ENCODE results near the gene NPL. TPM values are rescaled to one million over a fixed set of nuclear protein-coding genes. Genes with fewer than 3 reads are reported as not detected.
A peak's percentile ranks its signal among the peaks of the same experiment; 100 is the strongest.

Gene NPL
- total and polyA plus RNA-seq, 9 of the 15 experiments (the other 6 are each of a cell fraction or from before 2014, with no cell fraction given): 9.9 to 22.3 (median 14.2) TPM

GRCh38 chr1:182789138-182790076 lies at the start of gene NPL (continued):
- TF ChIP-seq RBM17 (IDR thresholded peaks at IDR 0.05; ENCODE audit: borderline replicate concordance, low read depth, low read length) (no peak), SMAD3 (CRISPR knock-in tag; conservative IDR thresholded peaks at IDR 0.05) (no peak), SOX6 (IDR thresholded peaks at IDR 0.05) (peak; percentile 10; the same call in 1 of the 2 replicates), LARP7 (IDR thresholded peaks at IDR 0.05) (no peak), FOXP4 (CRISPR knock-in tag; IDR thresholded peaks at IDR 0.05; ENCODE audit: borderline replicate concordance) (peak; percentile 96), AFF4 (CRISPR knock-in tag; IDR thresholded peaks at IDR 0.05) (peak; percentile 82), NFXL1 (CRISPR knock-in tag; IDR thresholded peaks at IDR 0.05) (no peak), SP1 (CRISPR knock-in tag; IDR thresholded peaks at IDR 0.05) (no peak), CREB3L1 (IDR thresholded peaks at IDR 0.05; ENCODE audit: borderline replicate concordance, low read depth) (peak; percentile 90; the same call in 1 of the 2 replicates), CREB5 (CRISPR knock-in tag; IDR thresholded peaks at IDR 0.05) (no peak), HDAC8 (tag; IDR thresholded peaks at IDR 0.05) (peak; percentile 67; the same call in 1 of the 2 replicates), CXXC5 (CRISPR knock-in tag; IDR thresholded peaks at IDR 0.05) (peak; percentile 98), ZNF347 (CRISPR knock-in tag; IDR thresholded peaks at IDR 0.05; ENCODE audit: low read depth) (no peak), KAT8 (IDR thresholded peaks at IDR 0.05; ENCODE audit: low read depth) (no peak), GTF2A2 (tag; IDR thresholded peaks at IDR 0.05) (peak; percentile 93), RNF219 (CRISPR knock-in tag; IDR thresholded peaks at IDR 0.05) (no peak)

Data from K562 (cell line).